GM12874 (cell line): ENCODE measurements around the gene PHC2.

Experiments used
- CTCF ChIP-seq: IDR thresholded peaks from 2 replicates; pipeline ENCODE4 v1.5.1; 2011; ENCODE audit warnings: low read depth, mild to moderate bottlenecking, control low read depth, low read length, moderate library complexity; ENCODE audit not compliant: insufficient read depth

PHC2 gene

GRCh38 chr1:33346927-33347649 lies 83.8 kb downstream of the PHC2 start:
- no peak for TF ChIP-seq CTCF

- TF ChIP-seq CTCF = no peak
Observed at GRCh38 chr1:33346533-33346926, 84.4 kb downstream of the PHC2 start.

DNA sequence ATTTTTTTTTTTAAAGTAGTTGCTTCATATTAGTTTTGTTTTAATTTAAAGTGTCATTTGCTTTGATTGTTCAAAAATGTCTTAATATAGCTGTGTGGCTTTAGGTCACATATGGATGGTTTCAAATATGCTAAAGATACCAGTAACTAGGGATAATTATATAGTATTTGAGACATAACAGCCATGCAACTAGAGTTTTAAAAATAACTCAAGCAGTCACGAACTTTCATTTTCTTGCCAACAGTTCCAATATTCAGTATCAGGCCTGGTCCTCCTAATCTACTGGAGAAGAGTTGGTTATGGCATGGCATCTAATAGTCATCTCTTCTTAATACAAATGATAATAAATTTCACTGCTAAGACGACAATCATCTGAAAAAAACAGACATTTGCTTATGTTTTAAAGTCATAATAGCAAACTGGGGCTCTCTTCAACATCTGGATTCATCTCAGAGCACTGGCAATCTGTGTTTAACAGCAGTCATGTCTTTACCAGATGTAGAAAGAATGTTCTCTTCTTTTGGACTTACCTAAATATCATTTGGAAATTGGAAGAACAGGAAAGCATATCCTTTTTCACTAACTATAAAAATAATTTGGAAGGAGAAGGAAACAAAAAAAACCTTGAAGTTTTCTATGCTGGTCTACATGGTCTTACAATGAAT lies 85.9 kb downstream of the PHC2 start:
- no peak for TF ChIP-seq CTCF

- no peak for TF ChIP-seq CTCF
Observed at GRCh38 chr1:33343539-33343938, 87.4 kb downstream of the PHC2 start.

GRCh38 chr1:33342041-33342723 lies 88.7 kb downstream of the PHC2 start:
- no peak for TF ChIP-seq CTCF

- no peak for TF ChIP-seq CTCF
Observed at GRCh38 chr1:33341190-33341589, 89.7 kb downstream of the PHC2 start.

DNA sequence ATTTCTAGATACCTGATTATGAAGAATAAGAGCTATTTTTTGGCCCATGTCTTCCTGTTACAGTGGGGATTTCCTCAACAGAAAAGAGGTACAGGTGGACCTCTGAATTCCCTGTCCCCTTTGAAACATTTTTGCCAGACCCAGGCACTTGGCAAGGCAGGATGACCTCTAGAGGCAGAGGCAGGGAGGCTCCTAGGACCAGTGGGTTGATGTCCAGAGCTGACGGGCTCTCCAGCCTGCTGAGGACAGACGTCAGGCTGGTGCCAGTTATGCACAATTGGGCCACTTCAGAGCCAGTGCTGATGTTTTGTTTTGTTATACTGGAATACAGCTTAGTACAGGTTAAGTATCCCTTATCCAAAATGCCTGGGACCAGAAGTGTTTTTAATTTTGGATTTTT lies 91.5 kb downstream of the PHC2 start:
- no peak for TF ChIP-seq CTCF
